GM23338 (cell line): ENCODE results near the gene PANK3. TPM values are rescaled to one million over a fixed set of nuclear protein-coding genes. Genes with fewer than 3 reads are reported as not detected.

ENCODE experiments used
- ATAC-seq: fragments of 200-7000 bp; cut with Tn5 transposase; 3 replicates; pipeline ENCODE4 v1.9.1; 2020
- DNase-seq: peaks from one replicate; pipeline ENCODE4 v3.0.0-alpha.2; 2015; ENCODE audit warnings: low spot score
- H2AFZ ChIP-seq: fragments of 200-600 bp; sonication (generic); 2 replicates; pipeline ENCODE4 v1.8.0; 2016; ENCODE audit warnings: antibody characterized with exemption, mild to moderate bottlenecking, moderate library complexity
- H3F3A ChIP-seq: fragments of 200-600 bp; sonication (generic); replicated peaks from 2 replicates; pipeline ENCODE4 v1.8.0; 2017; ENCODE audit warnings: antibody characterized with exemption, mixed run types, low read depth
- H3K27ac ChIP-seq: fragments of 200-600 bp; sonication (generic); 2 replicates; pipeline ENCODE4 v1.6.1; 2016; ENCODE audit warnings: low read depth
- H3K27me3 ChIP-seq: fragments of 200-600 bp; sonication (generic); 2 replicates; pipeline ENCODE4 v1.8.0; 2016; ENCODE audit warnings: mild to moderate bottlenecking, mixed run types, moderate library complexity; ENCODE audit not compliant: insufficient read depth
- H3K36me3 ChIP-seq: fragments of 200-600 bp; sonication (generic); 2 replicates; pipeline ENCODE4 v1.8.0; 2016; ENCODE audit warnings: mild to moderate bottlenecking; ENCODE audit not compliant: insufficient read depth
- H3K4me1 ChIP-seq: fragments of 200-600 bp; sonication (generic); 2 replicates; pipeline ENCODE4 v1.8.0; 2016; ENCODE audit warnings: mild to moderate bottlenecking, moderate library complexity; ENCODE audit not compliant: insufficient read depth
- H3K4me2 ChIP-seq: fragments of 200-600 bp; sonication (generic); 2 replicates; pipeline ENCODE4 v1.7.1; 2017; ENCODE audit warnings: mixed run types
- H3K4me3 ChIP-seq: fragments of 200-600 bp; sonication (generic); 2 replicates; pipeline ENCODE4 v1.6.1; 2016; ENCODE audit warnings: mixed run types
- H3K79me2 ChIP-seq: fragments of 200-600 bp; sonication (generic); replicated peaks from 2 replicates; pipeline ENCODE4 v1.8.0; 2017; ENCODE audit warnings: mild to moderate bottlenecking; ENCODE audit not compliant: insufficient read depth
- H3K9me2 ChIP-seq: fragments of 200-600 bp; sonication (generic); 2 replicates; pipeline ENCODE4 v1.8.0; 2017; ENCODE audit not compliant: insufficient read depth
- H4K20me1 ChIP-seq: fragments of 200-600 bp; sonication (generic); replicated peaks from 2 replicates; pipeline ENCODE4 v1.8.0; 2017; ENCODE audit warnings: mild to moderate bottlenecking; ENCODE audit not compliant: insufficient read depth
- H3K27ac Mint-ChIP-seq: 2 replicates; pipeline ENCODE4 v1.8.0; 2020; ENCODE audit warnings: inconsistent platforms, mild to moderate bottlenecking, moderate library complexity, mixed read lengths
- H3K27me3 Mint-ChIP-seq: 3 replicates; pipeline ENCODE4 v1.8.0; 2022; ENCODE audit warnings: low read depth, mild to moderate bottlenecking, moderate library complexity, mixed read lengths, inconsistent platforms; ENCODE audit not compliant: insufficient read depth, poor library complexity
- H3K36me3 Mint-ChIP-seq: 3 replicates; pipeline ENCODE4 v1.8.0; 2021; ENCODE audit warnings: low read depth, mild to moderate bottlenecking, inconsistent platforms, moderate library complexity, mixed read lengths
- H3K4me1 Mint-ChIP-seq: 3 replicates; pipeline ENCODE4 v1.8.0; 2020; ENCODE audit warnings: mild to moderate bottlenecking, inconsistent platforms, mixed read lengths
- H3K4me3 Mint-ChIP-seq: 3 replicates; pipeline ENCODE4 v1.8.0; 2021; ENCODE audit warnings: moderate library complexity, mild to moderate bottlenecking, inconsistent platforms, mixed read lengths
- H3K9me3 Mint-ChIP-seq: 3 replicates; pipeline ENCODE4 v1.8.0; 2020; ENCODE audit warnings: moderate library complexity, mild to moderate bottlenecking, inconsistent platforms, mixed read lengths
- CREB1 ChIP-seq: fragments of 250-450 bp; sonication (Bioruptor Pico); IDR thresholded peaks from 2 replicates; pipeline ENCODE4 v1.5.0; 2020; ENCODE audit warnings: low read depth, mild to moderate bottlenecking, moderate library complexity
- CTCF ChIP-seq, 2 experiments: fragments of 200-600 bp in 1 of 2; sonication (generic) in 1 of 2; conservative IDR thresholded peaks; 2 replicates each; pipeline versions ENCODE4 v1.5.1 to v1.6.1; 2016 to 2017; ENCODE audit warnings: antibody characterized with exemption in 2 of 2, low read depth in 2 of 2, mild to moderate bottlenecking in 2 of 2, moderate library complexity in 1 of 2
- EZH2 ChIP-seq: fragments of 200-600 bp; sonication (generic); IDR thresholded peaks from one replicate; pipeline ENCODE4 v1.8.0; 2017; ENCODE audit warnings: antibody characterized with exemption, mild to moderate bottlenecking, low read depth; ENCODE audit not compliant: unreplicated experiment
- EZH2phosphoT487 ChIP-seq: fragments of 200-600 bp; sonication (generic); IDR thresholded peaks from one replicate; pipeline ENCODE4 v1.8.1; 2018; ENCODE audit warnings: antibody characterized with exemption; ENCODE audit not compliant: unreplicated experiment
- JUNB ChIP-seq: IDR thresholded peaks from one replicate; pipeline ENCODE4 v1.6.1; 2016; ENCODE audit warnings: antibody characterized with exemption; ENCODE audit not compliant: unreplicated experiment
- NANOG ChIP-seq: IDR thresholded peaks from 2 replicates; pipeline ENCODE4 v1.6.1; 2016; ENCODE audit warnings: antibody characterized with exemption, borderline replicate concordance
- POLR2AphosphoS5 ChIP-seq: IDR thresholded peaks from 2 replicates; pipeline ENCODE4 v1.6.1; 2016; ENCODE audit warnings: antibody characterized with exemption, low read depth
- REST ChIP-seq: IDR thresholded peaks from one replicate; pipeline ENCODE4 v1.6.1; 2018; ENCODE audit warnings: antibody characterized with exemption; ENCODE audit not compliant: unreplicated experiment
- STAT1 ChIP-seq: IDR thresholded peaks from one replicate; pipeline ENCODE4 v1.6.1; 2016; ENCODE audit warnings: antibody characterized with exemption; ENCODE audit not compliant: unreplicated experiment
- ZNF114 ChIP-seq: fragments of 250-450 bp; sonication (Bioruptor Pico); IDR thresholded peaks from 2 replicates; pipeline ENCODE4 v1.5.0; 2020; ENCODE audit warnings: mild to moderate bottlenecking, moderate library complexity
- ZNF331 ChIP-seq: fragments of 250-450 bp; sonication (Bioruptor Pico); IDR thresholded peaks from 2 replicates; pipeline ENCODE4 v1.5.0; 2020; ENCODE audit warnings: low read depth, mild to moderate bottlenecking, moderate library complexity
- ZNF462 ChIP-seq: fragments of 250-450 bp; sonication (Bioruptor Pico); IDR thresholded peaks from 2 replicates; pipeline ENCODE4 v1.5.0; 2020; ENCODE audit warnings: mild to moderate bottlenecking, moderate library complexity
- polyA plus RNA-seq: library from polyadenylated mRNA; unstranded; fragments of >200 nt; fragmentation: Nextera tagmentation; extraction: Ambion mirVana; gene quantifications from 2 replicates; pipeline ENCODE4 v1.2.1, GENCODE V29; 2016
- total RNA-seq: library from RNA; depleted of rRNA; stranded (reverse); fragments of >200 nt; shearing (Covaris generic); gene quantifications from 2 replicates; pipeline ENCODE4 v1.2.3, GENCODE V29; 2014
- TF ChIP-seq, protein P1 (sequence below): IDR thresholded peaks from 2 replicates; pipeline ENCODE4 v1.6.1; 2016; ENCODE audit warnings: antibody characterized with exemption

PANK3 gene
- total and polyA plus RNA-seq, 2 experiments from 2014 or later: 17.0 to 91.6 TPM

DNA sequence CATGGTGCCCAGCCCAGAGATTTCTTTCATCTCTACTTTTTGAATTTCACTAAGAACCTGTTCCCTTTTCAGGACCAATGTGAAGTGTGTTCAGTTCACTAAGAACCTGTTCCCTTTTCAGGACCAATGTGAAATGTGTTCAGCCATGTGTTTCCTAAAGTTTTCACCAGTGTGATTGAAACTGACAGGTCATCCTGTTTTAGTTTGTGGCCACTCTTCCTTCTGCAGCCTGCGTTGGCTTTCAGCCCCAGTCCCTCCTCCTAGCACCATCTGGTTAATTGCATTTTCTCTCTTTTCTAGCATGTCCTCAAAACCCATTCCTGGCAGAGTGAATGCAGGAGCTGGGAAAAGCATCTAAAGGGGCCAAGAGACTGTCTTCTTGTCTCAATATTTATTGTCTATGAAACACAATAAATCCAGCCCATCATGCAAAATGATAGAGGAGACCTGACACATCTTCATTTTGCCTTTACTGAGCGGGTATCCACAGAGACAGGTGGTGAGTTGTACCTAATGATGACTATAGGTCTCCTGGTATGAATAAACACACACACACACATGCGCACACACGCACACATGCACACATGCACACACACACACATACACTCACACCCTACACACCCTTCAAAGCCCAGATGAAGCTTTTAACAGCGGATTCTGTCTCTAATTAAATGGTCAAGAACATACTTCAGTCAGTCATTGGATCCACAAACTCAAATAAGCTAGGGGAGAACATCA, 6.1 kb upstream of the PANK3 start:
- Histone ChIP-seq H2AFZ (no peak overlapping the region), H3F3A (no peaks in the 10 kb centered on the region), H3K36me3 (no peaks in the 10 kb centered on the region), H3K4me3 (no peak overlapping the region), H3K4me1 (peaks cover 3% of the 10 kb centered on the region; the same call in 1 of the 2 replicates), H3K27ac (no peak overlapping the region), H3K4me2 (no peak overlapping the region), H3K27me3 (no peaks in the 10 kb centered on the region), H3K9me2 (peaks cover 8% of the 10 kb centered on the region), H3K79me2 (no peaks in the 10 kb centered on the region), H4K20me1 (no peaks in the 10 kb centered on the region)
- Mint-ChIP-seq H3K36me3 (no peaks in the 10 kb centered on the region), H3K27ac (no peak overlapping the region), H3K4me1 (peaks cover 8% of the 10 kb centered on the region; the same call in 2 of the 3 replicates), H3K27me3 (peaks cover 6% of the 10 kb centered on the region), H3K4me3 (no peak overlapping the region), H3K9me3 (peaks cover 3% of the 10 kb centered on the region; the same call in 1 of the 3 replicates)
- no peak for ATAC-seq
- DNase-seq: no peak
- TF ChIP-seq JUNB (no peak), STAT1 (no peak), CREB1 (no peak), POLR2AphosphoS5 (no peak), REST (no peak), ZNF331 (no peak), NANOG (no peak), ZNF114 (CRISPR knock-in tag) (no peak), EZH2phosphoT487 (no peak), ZNF462 (CRISPR knock-in tag) (no peak), CTCF (conservative IDR thresholded peaks at IDR 0.05; ENCODE audit: low read depth in 2 of 2) (no peak), EZH2 (no peak)
- TF ChIP-seq, protein P1, sequence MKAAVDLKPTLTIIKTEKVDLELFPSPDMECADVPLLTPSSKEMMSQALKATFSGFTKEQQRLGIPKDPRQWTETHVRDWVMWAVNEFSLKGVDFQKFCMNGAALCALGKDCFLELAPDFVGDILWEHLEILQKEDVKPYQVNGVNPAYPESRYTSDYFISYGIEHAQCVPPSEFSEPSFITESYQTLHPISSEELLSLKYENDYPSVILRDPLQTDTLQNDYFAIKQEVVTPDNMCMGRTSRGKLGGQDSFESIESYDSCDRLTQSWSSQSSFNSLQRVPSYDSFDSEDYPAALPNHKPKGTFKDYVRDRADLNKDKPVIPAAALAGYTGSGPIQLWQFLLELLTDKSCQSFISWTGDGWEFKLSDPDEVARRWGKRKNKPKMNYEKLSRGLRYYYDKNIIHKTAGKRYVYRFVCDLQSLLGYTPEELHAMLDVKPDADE: no peak
